Spleen (tissue), 11 donors: ENCODE data around the gene AFF1. TPM values are rescaled to one million over a fixed set of nuclear protein-coding genes. Genes with fewer than 3 reads are reported as not detected.

Experiments used
- DNase-seq: peaks from one replicate; pipeline ENCODE4 v3.0.0-alpha.2; 2020
- H3K27ac ChIP-seq, 8 donors: fragments of 200-600 bp; sonication (generic) in 7 of 8; 1 replicate in 4 of 8; 2 replicates in 4 of 8; pipeline versions ENCODE4 v1.5.0 to v1.8.0; 2016 to 2021; ENCODE audit warnings: inconsistent platforms in 4 of 8, mild to moderate bottlenecking in 4 of 8, moderate library complexity in 1 of 8
- H3K27me3 ChIP-seq, 7 donors: fragments of 200-600 bp; sonication (generic) in 6 of 7; replicated peaks in 1 of 7; 1 replicate in 4 of 7; 2 replicates in 3 of 7; pipeline versions ENCODE4 v1.5.0 to v1.8.0; 2016 to 2021; ENCODE audit warnings: inconsistent platforms in 3 of 7, mild to moderate bottlenecking in 1 of 7
- H3K36me3 ChIP-seq, 6 donors: fragments of 200-600 bp; sonication (generic) in 5 of 6; 1 replicate in 4 of 6; 2 replicates in 2 of 6; pipeline versions ENCODE4 v1.5.0 to v1.8.0; 2016 to 2021; ENCODE audit warnings: inconsistent platforms in 2 of 6
- H3K4me1 ChIP-seq, 6 donors: fragments of 200-600 bp; sonication (generic) in 5 of 6; 1 replicate in 3 of 6; 2 replicates in 3 of 6; pipeline versions ENCODE4 v1.5.0 to v1.8.0; 2016 to 2021; ENCODE audit warnings: inconsistent platforms in 3 of 6
- H3K4me3 ChIP-seq, 8 donors: fragments of 200-600 bp; sonication (generic) in 7 of 8; 1 replicate in 4 of 8; 2 replicates in 4 of 8; pipeline versions ENCODE4 v1.5.0 to v1.8.0; 2016 to 2021; ENCODE audit warnings: inconsistent platforms in 4 of 8, mild to moderate bottlenecking in 4 of 8, moderate library complexity in 2 of 8
- H3K9me3 ChIP-seq, 8 donors: fragments of 200-600 bp; sonication (generic) in 7 of 8; 1 replicate in 4 of 8; 2 replicates in 4 of 8; pipeline versions ENCODE4 v1.5.0 to v1.8.0; 2016 to 2021; ENCODE audit warnings: inconsistent platforms in 4 of 8
- POLR2A ChIP-seq, 3 donors: fragments of 450-650 bp; IDR thresholded peaks; one replicate each; pipeline ENCODE4 v1.5.1; 2017; ENCODE audit warnings: antibody characterized with exemption in 3 of 3, mild to moderate bottlenecking in 1 of 3
- POLR2AphosphoS5 ChIP-seq, 3 donors: sonication (generic); formaldehyde crosslinking; IDR thresholded peaks; one replicate each; pipeline ENCODE4 v1.5.1; 2017; ENCODE audit warnings: antibody characterized with exemption in 3 of 3
- WGBS, 5 donors: extraction: QIAGEN DNeasy Blood & Tissue Kit in 3 of 5; methylation state at CpG; one replicate each; pipeline versions ENCODE4 v1.1.5 to v1.1.7; 2013 to 2018; 5-methylcytosine and 5-hydroxymethylcytosine counted together
- intact Hi-C: fragments of 100-400 bp; cut with DNase I; formaldehyde crosslinking; loops from one replicate; pipeline ENCODE4 v1.15.0; 2023; ENCODE audit warnings: low total_unique reads
- polyA plus RNA-seq, 3 donors: library from polyadenylated mRNA; stranded (reverse); fragments of 200-250 nt; gene quantifications; one replicate each; pipeline ENCODE4 v1.2.1, GENCODE V29; 2013
- total RNA-seq, 7 donors: library from RNA; depleted of rRNA in 3 of 7; stranded (reverse); fragments of >200 nt in 3 of 7; fragmentation: NEBNext Ultra II Directional in 4 of 7; extraction: Animal tissue kit (Norgen Biotek cat#: 25700) in 4 of 7; gene quantifications; one replicate each; pipeline versions ENCODE4 v1.1.0 to v1.2.1, GENCODE V29; 2016 to 2021
- TF ChIP-seq, protein P1 (sequence below), 11 experiments: fragments of 200-600 bp in 7 of 11; fragments of 450-650 bp in 4 of 11; sonication (generic) in 4 of 11; IDR thresholded peaks in 8 of 11; conservative IDR thresholded peaks in 3 of 11; 1 replicate in 7 of 11; 2 replicates in 4 of 11; pipeline versions ENCODE4 v1.4.0 to v1.8.0; 2016 to 2021; ENCODE audit warnings: antibody characterized with exemption in 11 of 11, inconsistent platforms in 4 of 11, mild to moderate bottlenecking in 1 of 11
- donor health status: healthy with polysubstance abuse.
- donor health status: DM: no; HTN: no; CAD: no; lungs with moderate emphysema.
- donor health status: DM: no; HTN: no; CAD: no.
- donor health status: Bipolar disorder and iron deficiency.
- donor health status: healthy.
- donor health status: DM: no; HTN: no; CAD: no.
- donor health status: DM: yes; HTN: yes; CAD: no.

The AFF1 gene
- total and polyA plus RNA-seq, 10 donors, result 4.4 to 119 (median 80.8) TPM

DNA sequence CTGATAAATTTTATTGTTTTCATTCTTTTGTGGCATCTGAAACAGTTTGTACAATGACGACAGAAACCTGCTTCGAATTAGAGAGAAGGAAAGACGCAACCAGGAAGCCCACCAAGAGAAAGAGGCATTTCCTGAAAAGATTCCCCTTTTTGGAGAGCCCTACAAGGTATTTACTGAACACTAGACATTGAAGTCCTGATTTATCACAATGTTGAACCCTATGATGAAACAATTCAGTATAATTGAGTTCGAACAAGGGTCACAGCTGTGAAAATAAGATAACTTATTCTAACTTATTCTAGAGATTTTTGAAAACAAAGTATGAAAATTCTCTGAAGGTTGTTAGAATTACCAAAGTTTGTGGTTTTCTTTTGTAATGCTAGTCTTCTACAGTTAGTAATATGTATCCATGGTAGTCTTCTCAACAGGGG lies 111.3 kb downstream of the AFF1 start:
- H3K27ac ChIP-seq, result peak overlapping the region; percentile 17 to 85 (median 80)
- H3K9me3 ChIP-seq, result no peaks in the 10 kb centered on the region
- peaks cover 30 to 83% (median 70%) of the 10 kb centered on the region in 6 donors for H3K4me1 ChIP-seq
- TF ChIP-seq, protein P1, sequence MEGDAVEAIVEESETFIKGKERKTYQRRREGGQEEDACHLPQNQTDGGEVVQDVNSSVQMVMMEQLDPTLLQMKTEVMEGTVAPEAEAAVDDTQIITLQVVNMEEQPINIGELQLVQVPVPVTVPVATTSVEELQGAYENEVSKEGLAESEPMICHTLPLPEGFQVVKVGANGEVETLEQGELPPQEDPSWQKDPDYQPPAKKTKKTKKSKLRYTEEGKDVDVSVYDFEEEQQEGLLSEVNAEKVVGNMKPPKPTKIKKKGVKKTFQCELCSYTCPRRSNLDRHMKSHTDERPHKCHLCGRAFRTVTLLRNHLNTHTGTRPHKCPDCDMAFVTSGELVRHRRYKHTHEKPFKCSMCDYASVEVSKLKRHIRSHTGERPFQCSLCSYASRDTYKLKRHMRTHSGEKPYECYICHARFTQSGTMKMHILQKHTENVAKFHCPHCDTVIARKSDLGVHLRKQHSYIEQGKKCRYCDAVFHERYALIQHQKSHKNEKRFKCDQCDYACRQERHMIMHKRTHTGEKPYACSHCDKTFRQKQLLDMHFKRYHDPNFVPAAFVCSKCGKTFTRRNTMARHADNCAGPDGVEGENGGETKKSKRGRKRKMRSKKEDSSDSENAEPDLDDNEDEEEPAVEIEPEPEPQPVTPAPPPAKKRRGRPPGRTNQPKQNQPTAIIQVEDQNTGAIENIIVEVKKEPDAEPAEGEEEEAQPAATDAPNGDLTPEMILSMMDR (IDR thresholded peaks at IDR 0.05 in 8 of 11, conservative IDR thresholded peaks at IDR 0.05 in 3 of 11), result no peak
- TF ChIP-seq POLR2AphosphoS5 (IDR thresholded peaks at IDR 0.05) (no peak), POLR2A (IDR thresholded peaks at IDR 0.05) (no peak)
- H3K27me3 ChIP-seq, result no peaks in the 10 kb centered on the region
- H3K4me3 ChIP-seq, result peak overlapping the region in 1 of 8 donors; percentile 17
- DNase-seq, result no peak
- intact Hi-C loops, result no loop called here
- 29 to 52% (median 42%) methylated on average over 4 of the region's 4 CpGs for WGBS, 5 donors
- H3K36me3 ChIP-seq, result peaks cover 0 to 45% (median 11%) of the 10 kb centered on the region in 6 donors

DNA sequence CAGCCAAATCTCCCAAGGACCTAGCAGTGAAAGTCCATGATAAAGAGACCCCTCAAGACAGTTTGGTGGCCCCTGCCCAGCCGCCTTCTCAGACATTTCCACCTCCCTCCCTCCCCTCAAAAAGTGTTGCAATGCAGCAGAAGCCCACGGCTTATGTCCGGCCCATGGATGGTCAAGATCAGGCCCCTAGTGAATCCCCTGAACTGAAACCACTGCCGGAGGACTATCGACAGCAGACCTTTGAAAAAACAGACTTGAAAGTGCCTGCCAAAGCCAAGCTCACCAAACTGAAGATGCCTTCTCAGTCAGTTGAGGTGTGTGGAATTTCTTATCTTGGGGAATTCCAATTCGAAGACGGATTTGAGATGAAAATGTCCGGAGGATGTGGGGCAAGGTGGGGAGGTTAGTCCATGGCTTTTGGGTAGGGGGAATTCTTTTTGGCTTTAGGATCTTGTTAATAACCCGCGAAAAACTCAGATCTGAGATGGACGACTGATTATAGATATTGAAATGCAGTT lies 112.5 kb downstream of the AFF1 start:
- peak overlapping the region in 4 of 8 donors; percentile 74 to 84 (median 79) for H3K27ac ChIP-seq
- no peak for DNase-seq
- peaks cover 24 to 83% (median 65%) of the 10 kb centered on the region in 6 donors for H3K4me1 ChIP-seq
- 88 to 97% (median 94%) methylated on average over 11 of the region's 11 CpGs for WGBS, 5 donors
- TF ChIP-seq POLR2AphosphoS5 (IDR thresholded peaks at IDR 0.05) (peak in 1 of 3 donors; percentile 0), POLR2A (IDR thresholded peaks at IDR 0.05) (no peak)
- TF ChIP-seq, protein P1 (IDR thresholded peaks at IDR 0.05 in 8 of 11, conservative IDR thresholded peaks at IDR 0.05 in 3 of 11), result no peak
- H3K27me3 ChIP-seq, result no peaks in the 10 kb centered on the region
- H3K36me3 ChIP-seq, result peaks cover 0 to 55% (median 13%) of the 10 kb centered on the region in 6 donors
- H3K4me3 ChIP-seq, result no peak overlapping the region
- no peaks in the 10 kb centered on the region for H3K9me3 ChIP-seq
- intact Hi-C loops, result no loop called here

DNA sequence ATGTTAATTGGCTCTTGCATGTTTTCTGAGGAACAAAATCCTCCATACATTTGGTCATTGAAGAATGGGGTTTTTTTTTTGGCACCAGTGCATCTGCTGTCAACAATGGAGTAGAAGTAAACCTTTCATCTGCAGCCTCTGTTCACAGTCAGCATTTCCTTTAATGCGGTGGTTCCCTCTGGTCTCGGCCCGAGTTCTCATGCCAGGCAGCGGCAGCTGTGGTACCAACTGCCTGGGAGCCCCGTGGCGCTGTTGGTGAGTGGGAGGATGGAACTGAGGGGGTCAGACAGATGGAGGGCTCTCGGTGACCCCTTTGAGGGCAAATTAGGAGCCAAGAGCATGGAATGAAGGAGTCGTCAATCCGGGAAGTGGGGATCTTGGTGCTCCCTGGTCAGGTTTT lies 114.7 kb downstream of the AFF1 start:
- peaks cover 20 to 83% (median 61%) of the 10 kb centered on the region in 6 donors for H3K4me1 ChIP-seq
- peak overlapping the region in 2 of 8 donors; percentile 16 to 17 for H3K27ac ChIP-seq
- TF ChIP-seq, protein P1 (IDR thresholded peaks at IDR 0.05 in 8 of 11, conservative IDR thresholded peaks at IDR 0.05 in 3 of 11), result no peak
- TF ChIP-seq POLR2A (IDR thresholded peaks at IDR 0.05) (no peak), POLR2AphosphoS5 (IDR thresholded peaks at IDR 0.05) (peak in 1 of 3 donors; percentile 46)

DNA sequence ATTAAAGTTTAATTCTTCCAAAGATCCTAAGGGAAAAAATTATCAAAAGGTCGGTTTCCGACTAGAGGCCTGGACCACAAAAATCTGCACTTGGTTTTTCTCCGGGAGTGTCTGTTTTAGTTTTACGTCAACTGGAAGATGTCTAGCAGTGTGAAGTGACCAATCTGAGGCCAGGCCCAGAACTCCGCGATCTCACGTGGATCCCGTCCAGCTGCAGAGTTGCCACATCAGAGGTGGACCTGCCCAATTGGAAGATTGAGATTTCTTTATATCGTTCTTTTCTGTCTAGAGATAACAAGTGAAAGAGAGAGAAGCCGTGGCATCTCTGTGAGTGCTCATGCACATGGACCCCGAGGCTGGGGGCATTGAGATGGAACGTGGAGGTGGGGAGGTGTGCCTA lies 115.8 kb downstream of the AFF1 start:
- no peaks in the 10 kb centered on the region for H3K27me3 ChIP-seq
- peak overlapping the region in 3 of 8 donors; percentile 11 to 69 (median 28) for H3K27ac ChIP-seq
- TF ChIP-seq POLR2AphosphoS5 (IDR thresholded peaks at IDR 0.05) (no peak), POLR2A (IDR thresholded peaks at IDR 0.05) (no peak)
- TF ChIP-seq, protein P1 (IDR thresholded peaks at IDR 0.05 in 8 of 11, conservative IDR thresholded peaks at IDR 0.05 in 3 of 11), result no peak
- peaks cover 0 to 55% (median 13%) of the 10 kb centered on the region in 6 donors for H3K36me3 ChIP-seq
- peaks cover 26 to 83% (median 62%) of the 10 kb centered on the region in 6 donors for H3K4me1 ChIP-seq
- intact Hi-C loops, result no loop called here
- DNase-seq, result no peak
- 87 to 90% (median 89%) methylated on average over 12 of the region's 12 CpGs for WGBS, 5 donors
- no peaks in the 10 kb centered on the region for H3K9me3 ChIP-seq
- H3K4me3 ChIP-seq, result no peak overlapping the region

More for the DNA sequence above, 114.7 kb downstream of the AFF1 start:
- 60 to 78% (median 70%) methylated on average over 9 of the region's 9 CpGs for WGBS, 5 donors
- Histone ChIP-seq H3K27me3 (no peaks in the 10 kb centered on the region), H3K4me3 (no peak overlapping the region), H3K36me3 (peaks cover 0 to 55% (median 13%) of the 10 kb centered on the region in 6 donors), H3K9me3 (no peaks in the 10 kb centered on the region)
- no peak for DNase-seq
- intact Hi-C loops, result no loop called here
